Progenitor cell of endocrine pancreas (in vitro differentiated cells): ENCODE data around the gene NPR2. TPM values are rescaled to one million over a fixed set of nuclear protein-coding genes. Genes with fewer than 3 reads are reported as not detected.

Experiments
- DNase-seq: peaks from one replicate; pipeline ENCODE4 v3.0.0; 2021; ENCODE audit warnings: low spot score; ENCODE audit not compliant: unreplicated experiment
- H3K27ac Mint-ChIP-seq: 2 replicates; pipeline ENCODE4 v1.8.0; 2021; ENCODE audit warnings: mild to moderate bottlenecking, moderate library complexity, mixed read lengths
- H3K27me3 Mint-ChIP-seq: 2 replicates; pipeline ENCODE4 v1.8.0; 2021; ENCODE audit warnings: mixed read lengths
- H3K36me3 Mint-ChIP-seq: 2 replicates; pipeline ENCODE4 v1.8.0; 2022; ENCODE audit warnings: mixed read lengths; ENCODE audit not compliant: insufficient read depth
- H3K4me1 Mint-ChIP-seq: 2 replicates; pipeline ENCODE4 v1.8.0; 2021; ENCODE audit warnings: low read depth, mixed read lengths
- H3K4me3 Mint-ChIP-seq: 2 replicates; pipeline ENCODE4 v1.8.0; 2021; ENCODE audit warnings: low read depth, mild to moderate bottlenecking, moderate library complexity, mixed read lengths
- H3K9me3 Mint-ChIP-seq: 2 replicates; pipeline ENCODE4 v1.8.0; 2021; ENCODE audit warnings: low read depth, mixed read lengths
- total RNA-seq: library from RNA; stranded (reverse); gene quantifications from 2 replicates; pipeline ENCODE4 v1.2.1, GENCODE V29; 2021
- TF ChIP-seq, protein P1 (sequence below): fragments of 200-600 bp; sonication (generic); IDR thresholded peaks from one replicate; pipeline ENCODE4 v1.5.0; 2021; ENCODE audit warnings: antibody characterized with exemption, mild to moderate bottlenecking; ENCODE audit not compliant: unreplicated experiment

NPR2 gene
- total RNA-seq, 1 donor from 2014 or later = 23.4 TPM

DNA sequence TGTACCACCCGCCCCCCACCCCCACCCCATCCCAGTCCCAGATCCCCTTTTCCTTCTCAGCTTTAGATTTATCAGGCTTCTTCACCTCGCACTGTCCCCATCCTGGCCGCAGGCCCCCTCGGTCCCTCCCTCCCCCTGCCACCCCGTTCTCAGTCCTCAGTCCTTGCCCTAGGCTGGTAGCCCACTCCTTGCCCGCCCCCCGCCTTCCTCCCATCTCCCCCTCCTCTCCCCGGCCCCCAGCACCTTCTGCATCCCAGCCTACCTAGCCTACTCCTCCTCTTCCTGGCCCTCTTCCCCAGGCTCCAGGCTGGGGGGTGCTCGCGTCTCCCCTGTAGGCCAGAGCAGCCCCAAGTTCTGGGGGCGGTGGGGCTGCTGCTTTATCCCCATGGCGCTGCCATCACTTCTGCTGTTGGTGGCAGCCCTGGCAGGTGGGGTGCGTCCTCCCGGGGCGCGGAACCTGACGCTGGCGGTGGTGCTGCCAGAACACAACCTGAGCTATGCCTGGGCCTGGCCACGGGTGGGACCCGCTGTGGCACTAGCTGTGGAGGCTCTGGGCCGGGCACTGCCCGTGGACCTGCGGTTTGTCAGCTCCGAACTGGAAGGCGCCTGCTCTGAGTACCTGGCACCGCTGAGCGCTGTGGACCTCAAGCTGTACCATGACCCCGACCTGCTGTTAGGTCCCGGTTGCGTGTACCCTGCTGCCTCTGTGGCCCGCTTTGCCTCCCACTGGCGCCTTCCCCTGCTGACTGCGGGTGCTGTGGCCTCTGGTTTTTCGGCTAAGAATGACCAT lies 828 bp downstream of the NPR2 start:
- Mint-ChIP-seq H3K27me3 (peaks cover 3% of the 10 kb centered on the region), H3K27ac (no peak overlapping the region), H3K9me3 (no peaks in the 10 kb centered on the region), H3K4me3 (no peak overlapping the region), H3K4me1 (peaks cover 8% of the 10 kb centered on the region), H3K36me3 (peaks cover 3% of the 10 kb centered on the region)
- DNase-seq = no peak
- TF ChIP-seq, protein P1, sequence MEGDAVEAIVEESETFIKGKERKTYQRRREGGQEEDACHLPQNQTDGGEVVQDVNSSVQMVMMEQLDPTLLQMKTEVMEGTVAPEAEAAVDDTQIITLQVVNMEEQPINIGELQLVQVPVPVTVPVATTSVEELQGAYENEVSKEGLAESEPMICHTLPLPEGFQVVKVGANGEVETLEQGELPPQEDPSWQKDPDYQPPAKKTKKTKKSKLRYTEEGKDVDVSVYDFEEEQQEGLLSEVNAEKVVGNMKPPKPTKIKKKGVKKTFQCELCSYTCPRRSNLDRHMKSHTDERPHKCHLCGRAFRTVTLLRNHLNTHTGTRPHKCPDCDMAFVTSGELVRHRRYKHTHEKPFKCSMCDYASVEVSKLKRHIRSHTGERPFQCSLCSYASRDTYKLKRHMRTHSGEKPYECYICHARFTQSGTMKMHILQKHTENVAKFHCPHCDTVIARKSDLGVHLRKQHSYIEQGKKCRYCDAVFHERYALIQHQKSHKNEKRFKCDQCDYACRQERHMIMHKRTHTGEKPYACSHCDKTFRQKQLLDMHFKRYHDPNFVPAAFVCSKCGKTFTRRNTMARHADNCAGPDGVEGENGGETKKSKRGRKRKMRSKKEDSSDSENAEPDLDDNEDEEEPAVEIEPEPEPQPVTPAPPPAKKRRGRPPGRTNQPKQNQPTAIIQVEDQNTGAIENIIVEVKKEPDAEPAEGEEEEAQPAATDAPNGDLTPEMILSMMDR = no peak

DNA sequence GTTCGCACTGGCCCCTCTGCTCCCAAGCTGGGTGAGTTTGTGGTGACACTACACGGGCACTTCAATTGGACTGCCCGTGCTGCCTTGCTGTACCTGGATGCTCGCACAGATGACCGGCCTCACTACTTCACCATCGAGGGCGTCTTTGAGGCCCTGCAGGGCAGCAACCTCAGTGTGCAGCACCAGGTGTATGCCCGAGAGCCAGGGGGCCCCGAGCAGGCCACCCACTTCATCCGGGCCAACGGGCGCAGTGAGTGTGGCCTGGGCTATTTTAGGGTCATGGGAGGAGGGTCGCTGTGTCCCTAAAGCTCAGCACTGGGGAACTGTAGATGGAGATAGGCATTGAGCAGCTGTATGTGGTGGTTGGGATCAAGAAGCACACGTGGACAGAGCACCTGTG lies 1.4 kb downstream of the NPR2 start:
- peaks cover 8% of the 10 kb centered on the region for H3K4me1 Mint-ChIP-seq
- TF ChIP-seq, protein P1 = no peak
- H3K9me3 Mint-ChIP-seq = no peaks in the 10 kb centered on the region
- no peak overlapping the region for H3K27ac Mint-ChIP-seq
- H3K27me3 Mint-ChIP-seq = peaks cover 3% of the 10 kb centered on the region
- no peak for DNase-seq
- peaks cover 3% of the 10 kb centered on the region for H3K36me3 Mint-ChIP-seq
- no peak overlapping the region for H3K4me3 Mint-ChIP-seq

DNA sequence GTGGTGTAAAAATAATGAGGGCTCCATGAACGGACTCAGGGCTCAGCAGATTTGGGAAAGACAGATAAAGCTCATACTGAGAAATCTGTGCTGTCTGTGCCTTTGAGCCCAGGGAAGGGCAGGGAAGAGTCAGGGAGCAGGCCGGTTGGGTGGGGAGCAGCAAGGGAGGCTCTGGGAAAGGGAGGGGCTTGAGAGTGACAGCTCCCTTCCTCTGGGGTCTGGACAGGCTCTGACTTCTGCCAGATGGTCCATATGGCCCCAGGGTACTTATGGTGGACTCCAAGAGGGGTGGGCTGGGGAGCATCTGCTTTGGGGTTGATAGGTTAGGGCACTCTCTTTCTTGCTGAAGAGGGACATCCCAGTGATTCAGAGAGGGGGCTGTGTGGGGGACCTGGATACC lies 2.1 kb downstream of the NPR2 start:
- no peak for DNase-seq
- Mint-ChIP-seq H3K27ac (no peak overlapping the region), H3K9me3 (no peaks in the 10 kb centered on the region), H3K4me3 (no peak overlapping the region), H3K36me3 (peaks cover 3% of the 10 kb centered on the region), H3K4me1 (peaks cover 8% of the 10 kb centered on the region), H3K27me3 (peaks cover 3% of the 10 kb centered on the region)
- TF ChIP-seq, protein P1 = no peak

DNA sequence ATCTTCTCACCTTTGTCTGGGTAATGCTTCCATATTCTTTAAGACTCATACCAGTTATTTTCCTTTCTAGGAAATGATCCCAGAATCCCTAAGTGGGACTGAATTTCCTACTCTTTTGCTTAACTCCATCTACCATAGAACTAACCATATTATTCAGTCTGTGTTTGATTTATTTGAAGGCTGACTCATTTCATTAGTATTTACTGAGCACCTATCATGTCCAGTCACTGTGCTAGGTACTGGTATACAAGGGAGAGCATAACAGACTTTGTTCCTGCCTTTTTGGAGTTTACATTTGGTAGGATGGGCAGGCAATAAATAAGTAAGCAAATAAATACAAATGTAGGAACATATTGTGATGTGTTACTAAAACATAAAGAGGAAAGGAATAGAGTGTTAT lies 4.3 kb downstream of the NPR2 start:
- Mint-ChIP-seq H3K27ac (no peak overlapping the region), H3K9me3 (no peaks in the 10 kb centered on the region), H3K27me3 (peaks cover 3% of the 10 kb centered on the region), H3K4me1 (peaks cover 2% of the 10 kb centered on the region), H3K36me3 (peaks cover 3% of the 10 kb centered on the region), H3K4me3 (no peak overlapping the region)
- DNase-seq = no peak
- TF ChIP-seq, protein P1 = no peak

DNA sequence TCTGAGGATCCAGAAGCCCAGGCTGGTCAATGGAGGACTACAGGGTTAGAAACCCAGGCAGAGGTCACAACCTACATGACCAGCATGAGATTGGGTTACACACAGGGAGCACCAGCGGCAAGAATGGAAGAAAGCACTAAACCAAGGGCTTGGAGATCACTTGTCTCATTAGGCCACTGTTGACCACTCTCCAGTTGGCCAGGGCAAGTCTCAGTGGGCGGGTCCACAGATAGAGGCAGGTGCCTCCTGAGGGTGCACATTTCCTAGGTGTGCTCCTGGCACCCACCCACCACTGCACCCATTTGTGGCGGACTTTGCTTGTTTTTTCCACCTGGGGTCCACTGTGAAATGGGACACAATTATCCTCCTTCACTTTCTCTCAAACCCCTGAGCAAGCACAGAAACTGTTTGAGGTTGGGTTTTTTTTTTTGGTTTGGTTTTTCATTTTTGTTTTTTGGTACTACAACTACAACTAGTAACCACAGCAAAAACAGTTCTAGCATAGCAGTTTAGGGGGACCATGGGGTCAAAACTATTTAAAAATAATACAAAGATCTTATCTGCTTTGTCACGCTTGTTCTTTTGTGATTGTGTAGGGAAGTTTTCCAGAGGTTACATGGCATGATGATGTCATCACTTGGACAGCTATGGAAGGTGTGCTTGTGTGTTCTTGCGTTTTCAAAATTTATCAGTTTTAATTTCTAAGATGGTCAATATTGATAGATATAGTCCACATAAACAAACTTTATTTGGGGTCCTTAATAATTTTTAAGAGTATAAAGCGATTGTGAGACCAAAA lies 6.1 kb downstream of the NPR2 start:
- TF ChIP-seq, protein P1 = no peak
- H3K27me3 Mint-ChIP-seq = peaks cover 3% of the 10 kb centered on the region
- H3K27ac Mint-ChIP-seq = peak overlapping the region; percentile 13
- H3K4me1 Mint-ChIP-seq = peaks cover 6% of the 10 kb centered on the region
- no peaks in the 10 kb centered on the region for H3K9me3 Mint-ChIP-seq
- no peak overlapping the region for H3K4me3 Mint-ChIP-seq
- H3K36me3 Mint-ChIP-seq = peaks cover 9% of the 10 kb centered on the region
- no peak for DNase-seq
